Activated T-cell treated with anti-CD3 and anti-CD28 coated beads for 1 hour (primary cell): Measurements from ENCODE around the gene ABCC10.
"Not testable (repeated sequence)": the region's sequence is repeated elsewhere in the genome, so short reads cannot be mapped to it uniquely, and the experiment has no call there.

Experiments used
- DNase-seq: peaks from one replicate; pipeline ENCODE4 v3.0.0-alpha.2; 2020; ENCODE audit warnings: low read depth

The ABCC10 gene, protein sequence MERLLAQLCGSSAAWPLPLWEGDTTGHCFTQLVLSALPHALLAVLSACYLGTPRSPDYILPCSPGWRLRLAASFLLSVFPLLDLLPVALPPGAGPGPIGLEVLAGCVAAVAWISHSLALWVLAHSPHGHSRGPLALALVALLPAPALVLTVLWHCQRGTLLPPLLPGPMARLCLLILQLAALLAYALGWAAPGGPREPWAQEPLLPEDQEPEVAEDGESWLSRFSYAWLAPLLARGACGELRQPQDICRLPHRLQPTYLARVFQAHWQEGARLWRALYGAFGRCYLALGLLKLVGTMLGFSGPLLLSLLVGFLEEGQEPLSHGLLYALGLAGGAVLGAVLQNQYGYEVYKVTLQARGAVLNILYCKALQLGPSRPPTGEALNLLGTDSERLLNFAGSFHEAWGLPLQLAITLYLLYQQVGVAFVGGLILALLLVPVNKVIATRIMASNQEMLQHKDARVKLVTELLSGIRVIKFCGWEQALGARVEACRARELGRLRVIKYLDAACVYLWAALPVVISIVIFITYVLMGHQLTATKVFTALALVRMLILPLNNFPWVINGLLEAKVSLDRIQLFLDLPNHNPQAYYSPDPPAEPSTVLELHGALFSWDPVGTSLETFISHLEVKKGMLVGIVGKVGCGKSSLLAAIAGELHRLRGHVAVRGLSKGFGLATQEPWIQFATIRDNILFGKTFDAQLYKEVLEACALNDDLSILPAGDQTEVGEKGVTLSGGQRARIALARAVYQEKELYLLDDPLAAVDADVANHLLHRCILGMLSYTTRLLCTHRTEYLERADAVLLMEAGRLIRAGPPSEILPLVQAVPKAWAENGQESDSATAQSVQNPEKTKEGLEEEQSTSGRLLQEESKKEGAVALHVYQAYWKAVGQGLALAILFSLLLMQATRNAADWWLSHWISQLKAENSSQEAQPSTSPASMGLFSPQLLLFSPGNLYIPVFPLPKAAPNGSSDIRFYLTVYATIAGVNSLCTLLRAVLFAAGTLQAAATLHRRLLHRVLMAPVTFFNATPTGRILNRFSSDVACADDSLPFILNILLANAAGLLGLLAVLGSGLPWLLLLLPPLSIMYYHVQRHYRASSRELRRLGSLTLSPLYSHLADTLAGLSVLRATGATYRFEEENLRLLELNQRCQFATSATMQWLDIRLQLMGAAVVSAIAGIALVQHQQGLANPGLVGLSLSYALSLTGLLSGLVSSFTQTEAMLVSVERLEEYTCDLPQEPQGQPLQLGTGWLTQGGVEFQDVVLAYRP (N-terminal part only)

DNA sequence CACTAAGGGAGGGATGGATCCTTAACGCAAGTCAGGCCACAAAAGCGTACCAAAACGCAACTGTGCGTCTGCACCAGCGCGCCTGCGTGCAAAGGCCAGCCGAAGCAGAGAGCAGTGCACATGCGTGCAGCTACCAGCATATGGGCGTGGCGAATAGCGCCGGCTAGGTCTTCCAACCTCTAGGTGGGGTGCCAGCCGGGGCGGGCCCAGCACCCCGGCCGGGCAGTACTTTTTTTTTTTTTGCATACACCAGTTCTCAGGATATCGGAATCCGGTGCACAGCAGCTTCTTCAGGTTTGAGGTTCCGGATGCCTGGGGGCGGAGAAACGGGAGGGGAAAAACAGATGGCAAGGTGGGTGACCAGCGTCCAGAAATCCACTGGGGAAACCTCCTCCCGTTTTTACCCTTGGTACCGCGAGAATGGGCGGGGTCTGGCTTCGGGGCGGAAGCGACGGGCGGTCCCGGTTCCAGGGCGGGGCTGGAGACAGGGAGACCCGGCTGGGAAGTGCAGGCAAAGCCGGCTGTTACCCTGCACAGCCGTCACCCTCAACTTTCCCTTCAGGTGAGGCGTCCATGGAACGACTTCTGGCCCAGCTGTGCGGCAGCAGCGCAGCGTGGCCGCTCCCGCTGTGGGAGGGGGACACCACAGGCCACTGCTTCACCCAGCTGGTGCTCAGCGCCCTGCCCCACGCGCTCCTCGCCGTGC is at the start of gene ABCC10:
Gene ABCC10 (plus strand): TSS at position 136 of the 706 bp plus-strand sequence. CDS start 438 bp downstream, at position 574.
- peak; percentile 85 for DNase-seq

DNA sequence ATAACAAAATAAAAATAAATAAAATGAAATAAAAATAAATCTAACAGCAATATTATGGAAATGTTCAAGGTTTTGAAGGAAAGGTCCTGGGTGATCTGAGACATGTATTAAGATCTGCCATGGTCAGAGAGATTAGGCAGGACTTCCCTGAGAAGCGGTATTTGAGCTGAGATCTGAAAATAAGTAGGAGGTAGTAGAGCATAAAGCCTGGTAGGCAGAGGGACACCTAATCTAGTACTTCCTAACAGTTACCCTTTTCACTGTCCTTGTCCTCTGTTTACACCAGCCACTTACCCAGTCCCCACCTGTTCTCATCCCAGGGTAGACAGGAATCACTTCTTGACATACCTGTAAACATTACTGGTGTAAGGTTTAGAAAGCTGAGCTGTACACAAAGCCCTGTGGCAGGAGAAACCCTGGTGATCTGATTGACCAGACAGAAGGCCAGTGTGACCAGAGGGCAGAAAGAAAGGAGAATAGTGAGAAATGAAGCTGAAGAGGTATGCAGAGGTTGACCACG is 49.6 kb upstream of the ABCC10 start:
- no peak for DNase-seq

DNA sequence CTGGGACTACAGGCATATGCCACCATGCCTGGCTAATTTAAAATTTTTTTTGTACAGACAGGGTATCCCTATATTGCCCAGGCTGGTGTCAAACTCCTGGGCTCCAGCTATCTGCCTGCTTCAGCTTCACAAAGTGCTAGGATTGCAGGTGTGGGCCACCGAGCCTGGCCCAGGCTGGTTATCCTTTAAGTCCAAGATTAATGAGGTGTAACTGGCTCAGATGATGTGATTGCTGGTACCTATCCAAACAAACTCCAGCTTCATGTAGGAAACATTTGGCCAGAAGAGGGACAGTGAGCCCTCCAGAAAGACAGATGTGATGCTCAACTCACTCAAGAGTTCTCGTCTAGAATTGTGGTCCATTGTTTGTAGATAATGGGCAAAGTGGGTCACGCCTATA is 48.7 kb upstream of the ABCC10 start:
- DNase-seq: no peak

DNA sequence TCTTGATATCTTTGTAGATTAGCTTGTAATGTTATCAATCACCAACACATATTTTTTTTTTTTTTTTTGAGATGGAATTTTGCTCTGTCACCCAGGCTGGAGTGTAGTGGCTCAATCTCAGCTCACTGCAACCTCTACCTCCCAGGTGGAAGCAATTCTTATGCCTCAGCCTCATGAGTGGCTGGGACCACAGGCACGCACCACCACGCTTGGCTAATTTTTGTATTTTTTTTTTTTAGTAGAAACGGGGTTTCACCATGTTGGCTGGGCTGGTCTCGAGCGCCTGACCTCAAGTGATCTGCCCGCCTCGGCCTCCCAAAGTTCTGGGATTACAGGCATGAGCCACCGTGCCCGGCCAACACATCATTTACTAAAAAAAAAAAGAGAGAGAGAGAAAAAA is 46.5 kb upstream of the ABCC10 start:
- DNase-seq: not testable (repeated sequence)

DNA sequence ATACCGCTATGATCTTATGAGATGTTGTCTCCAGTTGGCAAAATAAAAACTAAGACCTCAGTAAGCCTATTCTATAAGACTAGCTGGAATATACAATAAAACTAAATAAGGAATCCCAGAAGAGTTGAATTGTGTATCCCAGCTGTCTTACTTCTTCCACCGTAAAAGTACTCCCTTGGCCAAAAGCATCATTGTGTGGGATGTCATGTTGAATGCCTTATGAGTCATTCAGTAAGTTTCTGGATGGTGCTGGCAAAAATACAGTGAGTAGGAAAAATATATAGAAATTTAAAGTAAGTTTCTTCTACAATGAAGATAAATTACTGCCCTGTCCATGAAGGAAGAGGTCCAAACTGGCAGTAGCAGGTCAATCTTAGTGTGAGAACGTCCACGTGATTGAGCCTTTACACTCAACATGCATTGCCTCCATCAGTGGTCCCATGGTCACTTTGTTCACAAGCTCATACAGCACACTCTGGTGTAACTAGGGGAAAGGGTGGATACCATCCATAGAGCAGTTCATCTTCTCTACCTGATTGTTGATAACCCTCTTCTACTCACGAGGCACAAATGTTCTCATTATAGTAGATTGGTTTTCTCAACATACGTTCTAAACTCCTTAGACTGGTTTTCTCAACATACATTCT is 44.2 kb upstream of the ABCC10 start:
- no peak for DNase-seq

DNA sequence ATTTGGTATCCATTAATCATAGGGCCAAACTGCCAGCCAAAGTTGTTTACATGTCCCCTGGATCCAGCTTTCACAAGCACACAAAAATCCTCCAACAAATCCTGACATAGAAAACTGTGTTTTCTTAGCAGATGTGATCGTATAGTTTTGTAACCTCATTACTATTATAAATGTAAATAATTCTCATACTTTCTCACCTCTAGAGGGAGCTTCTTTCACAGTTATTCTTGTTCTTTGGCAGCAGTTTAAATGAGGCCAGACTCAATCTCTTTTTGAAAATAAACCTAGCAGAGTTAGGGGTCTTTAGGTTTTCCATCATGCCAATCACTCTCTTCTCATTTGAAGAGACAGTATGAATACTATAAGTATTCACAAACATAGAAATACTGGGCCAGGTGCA is 40.8 kb upstream of the ABCC10 start:
- DNase-seq: no peak

- DNase-seq: no peak
These were observed 37.5 kb upstream of the ABCC10 start for GRCh38 chr6:43389730-43390295.

- not testable (repeated sequence) for DNase-seq
These were observed 36.4 kb upstream of the ABCC10 start for GRCh38 chr6:43390753-43391439.

DNA sequence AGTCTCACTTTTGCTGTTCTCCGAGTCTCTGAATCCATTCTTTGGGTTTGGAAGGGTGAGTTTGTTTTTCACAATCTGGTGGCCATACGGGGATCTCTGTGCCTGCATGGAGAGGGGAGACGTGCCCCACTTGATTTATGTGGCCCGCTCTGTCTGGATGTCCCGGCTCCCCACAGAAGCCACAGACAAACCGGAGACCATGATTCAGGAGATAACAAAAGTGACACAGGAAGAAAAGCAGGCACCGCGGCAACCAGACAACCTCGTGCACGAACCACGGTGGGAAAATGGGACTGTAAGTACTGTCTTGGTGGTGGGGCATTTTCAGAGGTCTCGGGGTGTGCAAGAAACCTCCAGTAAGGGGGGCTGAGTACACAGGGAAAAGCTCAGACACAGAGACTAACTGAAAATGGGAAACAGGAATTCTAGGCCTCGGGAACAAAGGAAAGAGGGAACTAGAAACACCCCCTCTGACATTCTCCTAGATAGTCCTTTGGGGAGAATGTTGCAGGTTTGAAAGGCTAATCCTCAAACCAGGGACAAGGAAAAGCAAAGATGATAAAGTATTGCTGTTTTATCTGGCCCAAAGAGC is 35.8 kb upstream of the ABCC10 start:
- DNase-seq: no peak

DNA sequence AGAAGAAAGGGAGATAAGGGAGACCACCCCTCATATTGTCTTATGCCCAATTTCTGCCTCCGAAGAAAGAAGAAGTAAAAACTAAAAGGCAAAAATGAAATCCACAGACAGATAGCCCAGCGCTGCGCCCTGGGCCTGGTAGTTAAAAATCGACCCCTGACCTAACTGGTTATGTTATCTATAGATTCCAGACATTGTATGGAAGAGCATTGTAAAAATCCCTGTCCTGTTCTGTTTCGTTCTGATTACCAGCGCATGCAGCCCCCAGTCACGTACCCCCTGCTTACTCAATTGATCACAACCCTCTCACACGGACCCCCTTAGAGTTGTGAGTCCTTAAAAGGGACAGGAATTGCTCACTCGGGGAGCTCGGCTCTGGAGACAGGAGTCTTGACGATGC is 34.2 kb upstream of the ABCC10 start:
- DNase-seq: not testable (repeated sequence)

DNA sequence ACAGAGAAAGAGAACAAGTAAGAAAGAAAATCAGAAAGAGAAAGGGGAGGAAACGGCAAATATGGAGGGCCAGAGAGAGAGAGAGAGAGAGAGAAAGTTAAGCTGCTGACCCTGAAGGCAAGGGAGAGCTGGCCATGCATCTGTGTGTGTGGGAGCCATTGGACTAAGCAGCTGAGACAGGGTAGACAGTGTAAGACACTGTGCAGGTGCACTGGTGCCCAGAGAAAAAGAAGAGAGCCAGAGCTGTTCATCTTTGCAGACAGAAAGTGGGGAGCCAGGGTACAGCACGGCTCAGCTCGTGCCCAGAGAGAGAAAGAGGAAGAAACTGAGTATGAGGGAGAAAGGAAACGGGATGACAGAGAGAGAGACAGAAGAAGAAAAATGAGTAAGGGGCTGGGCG is 33.7 kb upstream of the ABCC10 start:
- DNase-seq: no peak

DNA sequence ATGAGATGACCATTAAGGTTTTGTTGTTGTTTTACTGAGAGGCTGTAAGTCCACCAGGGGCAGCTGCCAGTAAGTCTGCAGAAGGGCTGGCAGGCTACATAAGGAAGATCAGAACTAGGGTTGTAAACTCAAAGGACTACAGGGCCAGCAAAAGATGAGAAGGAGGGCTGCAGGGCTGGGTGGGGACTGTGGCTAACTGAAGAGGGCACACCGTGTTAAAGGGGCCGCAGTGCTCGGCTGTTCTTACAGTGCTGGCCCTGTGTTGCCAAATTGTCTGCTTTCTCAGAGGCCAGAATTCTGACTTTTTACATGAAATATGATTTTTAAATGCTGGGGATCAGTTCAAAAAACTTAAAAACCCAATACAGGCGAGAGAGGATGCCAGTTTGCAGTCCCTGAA is 32.4 kb upstream of the ABCC10 start:
- DNase-seq: no peak

DNA sequence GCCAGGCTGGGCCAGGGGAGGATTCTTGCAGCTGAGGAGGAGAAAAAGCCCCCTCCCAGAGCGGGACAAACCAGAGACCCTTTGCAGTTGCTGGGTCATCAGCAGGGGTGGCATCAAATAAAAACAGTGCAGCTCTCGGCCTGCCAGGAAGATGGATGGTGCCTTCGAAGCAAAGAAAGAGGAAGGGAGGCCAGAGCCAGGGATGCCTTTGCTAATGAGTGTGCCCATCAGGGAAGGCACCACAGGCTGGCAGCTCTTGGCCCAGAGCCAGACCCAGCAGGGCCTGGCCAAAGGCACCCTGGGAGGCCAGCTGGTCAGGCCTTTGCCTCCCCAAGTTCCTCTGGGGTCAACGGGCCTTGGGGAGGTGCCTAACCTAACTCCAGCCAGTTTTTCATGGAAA is 31.6 kb upstream of the ABCC10 start:
- no peak for DNase-seq

DNA sequence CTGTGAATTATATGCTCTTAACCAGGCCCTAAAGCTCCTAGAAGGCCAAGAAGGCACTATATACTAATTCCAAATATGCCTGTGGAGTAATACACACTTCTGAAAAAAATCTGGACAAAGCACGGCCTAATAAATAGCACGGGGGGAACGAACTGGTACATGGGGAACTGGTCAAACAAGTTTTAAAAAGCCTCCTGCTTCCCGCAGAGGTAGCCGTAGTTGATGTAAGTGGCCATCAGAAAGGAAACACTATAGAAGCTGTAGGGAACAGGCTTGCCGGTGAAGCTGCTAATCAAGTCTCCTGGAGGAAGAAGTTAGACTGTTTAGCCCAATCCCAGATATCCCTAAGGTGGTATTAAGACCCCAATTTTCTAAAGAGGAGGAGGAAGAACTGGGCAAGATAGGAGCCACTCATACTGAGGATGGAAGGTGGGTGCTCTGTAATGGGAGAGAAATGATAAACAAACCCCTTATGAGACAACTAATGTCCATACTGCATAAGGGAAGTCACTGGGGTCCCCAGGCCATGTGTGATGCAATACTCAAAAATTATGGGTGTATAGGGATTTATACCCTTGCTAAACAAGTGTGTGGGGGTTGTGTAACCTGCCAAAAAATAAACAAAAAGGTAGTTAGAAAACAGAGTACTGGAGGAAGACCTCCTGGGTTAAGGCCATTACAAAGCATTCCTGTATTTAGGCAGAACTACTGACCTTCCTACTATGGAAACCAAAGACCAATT is 30.8 kb upstream of the ABCC10 start:
- no peak for DNase-seq

- no peak for DNase-seq
These were observed 27.3 kb upstream of the ABCC10 start for GRCh38 chr6:43399932-43400487.

GRCh38 chr6:43401730-43402129 is 25.6 kb upstream of the ABCC10 start:
- DNase-seq: no peak

DNA sequence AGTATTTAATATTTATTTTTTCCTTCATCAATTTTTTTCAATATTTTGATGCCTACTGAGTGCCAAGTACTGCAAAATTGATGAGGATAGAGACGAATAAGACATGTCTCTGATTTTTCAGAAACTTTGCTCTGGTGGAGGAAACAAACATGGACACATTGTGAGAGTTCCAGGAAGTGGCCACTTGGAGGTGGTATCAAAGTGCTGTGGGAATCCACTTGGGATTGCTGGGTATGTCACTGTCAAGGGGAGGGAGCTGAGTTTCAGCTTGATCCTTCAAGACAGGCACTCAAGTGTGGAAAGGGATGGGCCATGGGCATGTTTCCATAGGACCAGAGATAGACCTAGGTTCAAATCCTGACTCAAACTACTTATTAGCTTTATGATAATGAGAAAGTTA is 24.5 kb upstream of the ABCC10 start:
- no peak for DNase-seq

DNA sequence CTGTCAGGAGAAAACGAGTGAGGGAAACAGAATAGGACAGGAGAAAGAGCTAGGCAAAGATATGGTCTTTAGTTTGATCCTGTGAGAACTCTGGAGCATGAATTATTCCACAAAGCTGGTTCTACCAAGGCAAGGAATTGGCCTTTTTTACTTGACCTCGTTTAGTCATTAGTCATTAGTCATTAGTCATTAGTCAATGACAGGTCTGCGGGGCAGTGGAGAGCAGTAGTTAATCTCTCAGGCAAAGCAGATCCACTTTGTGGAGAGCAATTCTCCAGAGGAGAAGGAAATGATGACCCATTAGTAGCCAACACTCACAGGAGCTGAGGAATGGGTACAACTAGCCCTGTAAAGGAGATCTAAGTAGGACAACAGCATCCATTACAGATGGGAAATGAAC is 22.0 kb upstream of the ABCC10 start:
- no peak for DNase-seq

DNA sequence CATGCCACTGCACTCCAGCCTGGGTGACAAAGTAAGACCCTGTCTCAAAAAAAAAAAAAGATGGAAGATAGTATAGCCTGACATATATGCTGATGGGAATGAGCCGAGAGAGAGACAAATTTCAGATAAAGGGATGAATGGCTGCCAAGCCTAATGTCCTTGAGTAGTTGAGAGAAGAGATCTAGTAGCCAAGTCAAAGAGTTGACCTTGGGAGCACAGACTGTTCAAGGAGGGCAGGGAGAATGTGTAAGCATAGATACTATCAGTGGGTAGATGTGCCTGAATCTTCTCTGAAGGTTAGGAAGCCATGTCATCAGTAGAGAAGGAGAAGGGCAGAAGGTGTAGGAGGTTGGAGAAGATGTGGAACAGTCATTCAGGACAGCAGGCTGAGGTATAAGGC is 20.0 kb upstream of the ABCC10 start:
- DNase-seq: no peak
